Ishikawa (cell line): ENCODE results near the gene EP300.

ENCODE experiments used
- CEBPB ChIP-seq: IDR thresholded peaks from 2 replicates; pipeline ENCODE4 v1.6.1; 2012
- CREB1 ChIP-seq: IDR thresholded peaks from 2 replicates; pipeline ENCODE4 v1.6.1; 2012; ENCODE audit warnings: low read depth
- EGR1 ChIP-seq: IDR thresholded peaks from 2 replicates; pipeline ENCODE4 v1.6.1; 2012
- EP300 ChIP-seq: IDR thresholded peaks from 2 replicates; pipeline ENCODE4 v1.6.1; 2012; ENCODE audit warnings: borderline replicate concordance
- FOXM1 ChIP-seq: IDR thresholded peaks from 2 replicates; pipeline ENCODE4 v1.6.1; 2012; ENCODE audit warnings: low read depth, borderline replicate concordance
- NFIC ChIP-seq: IDR thresholded peaks from 2 replicates; pipeline ENCODE4 v1.6.1; 2012
- RAD21 ChIP-seq: IDR thresholded peaks from 2 replicates; pipeline ENCODE4 v1.6.1; 2012; ENCODE audit warnings: low read depth
- TAF1 ChIP-seq: IDR thresholded peaks from 2 replicates; pipeline ENCODE4 v1.6.1; 2012; ENCODE audit warnings: low read depth, mild to moderate bottlenecking
- TCF12 ChIP-seq: IDR thresholded peaks from 2 replicates; pipeline ENCODE4 v1.6.1; 2012; ENCODE audit warnings: low read depth
- TEAD4 ChIP-seq: IDR thresholded peaks from 2 replicates; pipeline ENCODE4 v1.6.1; 2012
- YY1 ChIP-seq: IDR thresholded peaks from 2 replicates; pipeline ENCODE4 v1.6.1; 2012; ENCODE audit warnings: low read depth
- ZBTB7A ChIP-seq: IDR thresholded peaks from 2 replicates; pipeline ENCODE4 v1.6.1; 2012; ENCODE audit warnings: low read depth
- TF ChIP-seq, protein P1 (sequence below): IDR thresholded peaks from 2 replicates; pipeline ENCODE4 v1.6.1; 2012
- TF ChIP-seq, protein P2 (sequence below): IDR thresholded peaks from 2 replicates; pipeline ENCODE4 v1.6.1; 2012
- TF ChIP-seq, protein P3 (sequence below): IDR thresholded peaks from 2 replicates; pipeline ENCODE4 v1.6.1; 2012; ENCODE audit warnings: low read depth, mild to moderate bottlenecking

Gene EP300

DNA sequence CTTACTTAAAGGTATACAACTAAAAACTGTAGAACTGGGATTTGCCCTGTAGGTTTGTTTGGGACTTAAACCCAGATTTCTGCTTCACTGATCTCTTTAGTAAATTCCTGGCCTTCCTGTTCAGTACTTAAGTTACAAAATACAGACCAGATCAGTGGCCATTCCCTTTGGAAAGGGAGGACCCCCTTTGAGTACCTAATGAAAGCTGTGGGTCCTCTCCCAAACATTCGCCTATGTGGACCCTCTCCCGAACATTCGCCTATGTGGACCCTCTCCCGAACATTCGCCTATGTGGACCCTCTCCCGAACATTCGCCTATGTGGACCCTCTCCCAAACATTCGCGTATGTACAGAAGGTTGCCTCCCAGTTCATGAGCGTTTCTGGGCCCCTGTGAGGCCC, 123.0 kb downstream of the EP300 start:
- no peak for TF ChIP-seq TCF12
- TF ChIP-seq, protein P1, sequence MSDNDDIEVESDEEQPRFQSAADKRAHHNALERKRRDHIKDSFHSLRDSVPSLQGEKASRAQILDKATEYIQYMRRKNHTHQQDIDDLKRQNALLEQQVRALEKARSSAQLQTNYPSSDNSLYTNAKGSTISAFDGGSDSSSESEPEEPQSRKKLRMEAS = no peak
- TF ChIP-seq, protein P2, sequence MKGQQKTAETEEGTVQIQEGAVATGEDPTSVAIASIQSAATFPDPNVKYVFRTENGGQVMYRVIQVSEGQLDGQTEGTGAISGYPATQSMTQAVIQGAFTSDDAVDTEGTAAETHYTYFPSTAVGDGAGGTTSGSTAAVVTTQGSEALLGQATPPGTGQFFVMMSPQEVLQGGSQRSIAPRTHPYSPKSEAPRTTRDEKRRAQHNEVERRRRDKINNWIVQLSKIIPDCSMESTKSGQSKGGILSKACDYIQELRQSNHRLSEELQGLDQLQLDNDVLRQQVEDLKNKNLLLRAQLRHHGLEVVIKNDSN = no peak
- TF ChIP-seq TAF1 = no peak
- no peak for TF ChIP-seq EGR1
- TF ChIP-seq CEBPB = no peak

DNA sequence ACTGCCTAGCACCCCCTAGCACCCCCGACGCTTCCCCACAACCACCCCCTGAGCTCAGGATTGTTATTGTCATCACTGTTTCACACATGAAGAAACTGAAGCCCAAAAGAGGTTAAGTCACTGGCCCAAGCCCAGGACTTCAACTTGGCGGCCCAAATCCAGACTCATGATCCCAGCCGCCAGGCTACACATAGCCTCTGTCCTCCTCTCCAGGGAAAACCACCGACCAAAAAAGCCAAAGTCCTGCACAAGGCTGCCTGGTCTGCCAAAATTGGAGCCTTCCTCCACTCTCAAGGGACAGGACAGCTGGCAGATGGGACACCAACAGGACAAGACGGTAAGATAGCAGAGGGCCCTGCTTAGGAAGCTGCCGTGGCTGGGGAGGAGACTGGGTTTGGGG, 123.5 kb downstream of the EP300 start:
- TF ChIP-seq TEAD4 (no peak), EP300 (no peak), FOXM1 (no peak), NFIC (no peak), TAF1 (no peak), ZBTB7A (no peak), CEBPB (no peak)
- TF ChIP-seq, protein P2 = no peak
- TF ChIP-seq, protein P1 = no peak

DNA sequence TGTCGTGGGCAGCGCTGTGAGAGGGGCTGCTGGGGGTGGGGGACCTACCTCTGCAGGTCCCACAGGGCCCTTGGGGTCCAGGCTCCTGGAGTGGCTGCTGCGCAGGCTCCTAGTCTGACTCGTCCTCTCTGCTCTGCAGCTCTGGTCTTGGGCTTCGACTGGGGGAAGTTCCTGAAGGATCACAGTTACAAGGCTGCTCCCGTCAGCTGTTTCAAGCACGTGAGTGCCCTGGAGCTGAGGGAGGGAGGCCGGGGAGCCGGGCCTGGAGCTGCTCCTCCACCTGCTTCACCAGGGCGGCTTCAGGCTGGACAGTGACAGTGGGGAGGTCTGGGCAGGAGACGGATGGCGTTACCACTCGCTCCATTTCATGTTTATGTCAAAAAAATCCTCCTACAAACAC, 124.6 kb downstream of the EP300 start:
- no peak for TF ChIP-seq TAF1
- TF ChIP-seq FOXM1 = no peak
- TF ChIP-seq EGR1 = no peak
- TF ChIP-seq, protein P2 = no peak
- TF ChIP-seq YY1 = no peak
- TF ChIP-seq TCF12 = no peak
- TF ChIP-seq, protein P1 = no peak
- TF ChIP-seq RAD21 = no peak
- no peak for TF ChIP-seq EP300
- no peak for TF ChIP-seq ZBTB7A
- TF ChIP-seq CREB1 = no peak
- no peak for TF ChIP-seq TEAD4
- TF ChIP-seq CEBPB = no peak
- TF ChIP-seq NFIC = no peak
- TF ChIP-seq, protein P3, sequence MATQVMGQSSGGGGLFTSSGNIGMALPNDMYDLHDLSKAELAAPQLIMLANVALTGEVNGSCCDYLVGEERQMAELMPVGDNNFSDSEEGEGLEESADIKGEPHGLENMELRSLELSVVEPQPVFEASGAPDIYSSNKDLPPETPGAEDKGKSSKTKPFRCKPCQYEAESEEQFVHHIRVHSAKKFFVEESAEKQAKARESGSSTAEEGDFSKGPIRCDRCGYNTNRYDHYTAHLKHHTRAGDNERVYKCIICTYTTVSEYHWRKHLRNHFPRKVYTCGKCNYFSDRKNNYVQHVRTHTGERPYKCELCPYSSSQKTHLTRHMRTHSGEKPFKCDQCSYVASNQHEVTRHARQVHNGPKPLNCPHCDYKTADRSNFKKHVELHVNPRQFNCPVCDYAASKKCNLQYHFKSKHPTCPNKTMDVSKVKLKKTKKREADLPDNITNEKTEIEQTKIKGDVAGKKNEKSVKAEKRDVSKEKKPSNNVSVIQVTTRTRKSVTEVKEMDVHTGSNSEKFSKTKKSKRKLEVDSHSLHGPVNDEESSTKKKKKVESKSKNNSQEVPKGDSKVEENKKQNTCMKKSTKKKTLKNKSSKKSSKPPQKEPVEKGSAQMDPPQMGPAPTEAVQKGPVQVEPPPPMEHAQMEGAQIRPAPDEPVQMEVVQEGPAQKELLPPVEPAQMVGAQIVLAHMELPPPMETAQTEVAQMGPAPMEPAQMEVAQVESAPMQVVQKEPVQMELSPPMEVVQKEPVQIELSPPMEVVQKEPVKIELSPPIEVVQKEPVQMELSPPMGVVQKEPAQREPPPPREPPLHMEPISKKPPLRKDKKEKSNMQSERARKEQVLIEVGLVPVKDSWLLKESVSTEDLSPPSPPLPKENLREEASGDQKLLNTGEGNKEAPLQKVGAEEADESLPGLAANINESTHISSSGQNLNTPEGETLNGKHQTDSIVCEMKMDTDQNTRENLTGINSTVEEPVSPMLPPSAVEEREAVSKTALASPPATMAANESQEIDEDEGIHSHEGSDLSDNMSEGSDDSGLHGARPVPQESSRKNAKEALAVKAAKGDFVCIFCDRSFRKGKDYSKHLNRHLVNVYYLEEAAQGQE = no peak

DNA sequence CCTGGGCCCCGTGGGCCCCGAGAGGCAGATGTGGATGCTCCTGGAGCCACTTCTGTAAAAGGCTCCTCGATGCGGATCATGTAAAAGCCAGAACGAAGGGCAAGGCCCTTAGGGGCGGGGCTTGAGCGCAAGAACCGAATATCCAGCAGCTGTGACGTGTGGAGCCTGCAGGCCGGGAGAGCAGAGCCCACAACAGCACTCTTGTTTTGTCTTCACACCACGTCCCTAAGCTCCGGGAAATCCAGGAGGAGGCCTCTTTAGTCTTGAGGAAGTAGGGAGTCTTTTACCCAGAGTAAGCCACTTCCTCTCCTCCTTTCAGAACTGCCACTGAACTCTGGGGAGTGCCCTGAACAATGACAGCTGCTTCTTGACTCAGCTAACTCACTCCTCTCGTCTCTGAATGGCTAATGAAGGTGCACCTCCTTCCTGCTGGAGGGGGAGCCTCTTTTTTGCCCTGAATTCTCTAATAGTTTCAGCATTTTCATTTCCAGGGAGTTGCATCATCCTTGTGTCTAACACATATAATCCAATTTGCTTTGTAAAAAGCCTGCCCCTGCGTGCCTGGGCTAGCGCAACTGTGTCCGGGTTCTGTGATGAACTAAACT, 125.3 kb downstream of the EP300 start:
- TF ChIP-seq CREB1 = no peak

DNA sequence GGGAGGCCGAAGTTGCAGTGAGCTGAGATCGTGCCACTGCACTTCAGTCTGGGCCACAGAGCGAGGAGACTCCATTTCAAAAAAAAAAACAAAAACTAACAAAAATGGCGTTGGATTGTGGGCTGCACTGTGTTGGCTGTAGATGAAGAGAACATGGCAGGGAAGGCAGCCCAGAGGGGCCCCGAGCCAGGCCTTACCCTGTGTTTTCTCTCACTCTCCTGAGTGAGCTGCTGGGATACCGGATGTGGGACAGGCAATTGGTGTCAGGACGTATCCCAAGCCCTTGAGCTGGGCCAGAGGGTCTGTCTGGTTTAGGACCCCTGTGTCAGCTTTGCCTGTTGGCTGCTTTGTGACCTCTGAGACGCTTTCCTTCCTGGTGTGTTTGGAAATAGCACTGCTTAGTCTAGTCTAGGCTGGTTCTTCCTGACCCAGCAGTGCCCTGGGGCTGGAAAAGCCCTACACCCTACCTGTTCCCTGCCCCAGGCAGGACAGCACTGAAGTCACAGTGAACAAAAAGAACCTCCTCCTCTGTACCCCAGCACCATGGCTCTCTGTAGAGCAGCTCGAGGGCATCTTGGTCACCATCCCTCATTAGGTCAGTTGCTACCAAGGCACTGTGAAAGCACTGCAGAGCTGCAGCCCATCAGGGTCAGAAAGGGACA, 130.6 kb downstream of the EP300 start:
- TF ChIP-seq TCF12 (no peak), EP300 (no peak), TAF1 (no peak), RAD21 (no peak), NFIC (no peak), CEBPB (no peak)
- TF ChIP-seq, protein P1 = no peak
- TF ChIP-seq, protein P3 = no peak

DNA sequence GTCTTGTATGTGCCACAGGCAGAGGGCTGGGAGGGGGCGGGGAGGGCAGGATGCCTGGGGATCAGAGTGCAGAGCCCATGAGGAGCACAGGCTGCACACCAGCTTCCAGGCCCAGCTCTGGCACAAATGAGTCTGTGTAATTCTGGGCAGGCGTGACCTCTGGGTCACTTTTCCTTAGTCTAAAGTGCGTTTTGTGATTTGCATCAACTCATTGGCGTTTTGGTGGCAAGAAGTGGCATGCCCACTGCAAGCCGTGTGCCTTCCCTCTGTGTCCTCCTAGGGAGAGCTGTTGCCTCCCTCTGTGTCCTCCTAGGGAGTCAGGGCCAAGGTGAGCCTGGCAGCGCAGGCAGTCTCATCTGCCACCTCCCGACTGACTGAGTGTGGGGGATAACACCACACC, 131.1 kb downstream of the EP300 start:
- TF ChIP-seq EGR1 = no peak
- TF ChIP-seq NFIC = no peak
- no peak for TF ChIP-seq TCF12
- TF ChIP-seq, protein P1 = no peak
- TF ChIP-seq TEAD4 = no peak
- no peak for TF ChIP-seq CEBPB
- no peak for TF ChIP-seq CREB1
- no peak for TF ChIP-seq EP300
- TF ChIP-seq ZBTB7A = no peak
- TF ChIP-seq RAD21 = no peak
- TF ChIP-seq, protein P3 = no peak
- TF ChIP-seq TAF1 = no peak
- no peak for TF ChIP-seq YY1
- TF ChIP-seq, protein P2 = no peak
- TF ChIP-seq FOXM1 = no peak
